B cell (primary cell): ENCODE measurements around the gene METTL23. TPM values are rescaled to one million over a fixed set of nuclear protein-coding genes. Genes with fewer than 3 reads are reported as not detected.

ENCODE experiments used
- ATAC-seq: fragments of 200-7000 bp; cut with Tn5 transposase; one replicate; pipeline ENCODE4 v1.10.0; 2021; ENCODE audit warnings: low read depth, mild to moderate bottlenecking, moderate number of reproducible peaks, moderate library complexity
- CTCF ChIA-PET: fragments of 350-600 bp; sonication (Branson Sonifier 250); formaldehyde crosslinking; loops from one replicate; lab custom pipeline; 2021; ENCODE audit warnings: antibody characterized with exemption, inconsistent platforms; lab: Charles Lee
- POLR2A ChIA-PET: fragments of 350-600 bp; sonication (Branson Sonifier 250); formaldehyde crosslinking; loops from one replicate; lab custom pipeline; 2021; ENCODE audit warnings: antibody characterized with exemption; lab: Charles Lee
- DNase-seq: peaks from one replicate; pipeline ENCODE4 v3.0.0; 2013
- H2AFZ ChIP-seq: 2 replicates; pipeline ENCODE4 v1.6.1; 2012; ENCODE audit warnings: mild to moderate bottlenecking, low read depth, low read length; ENCODE audit not compliant: insufficient read depth, poor library complexity, severe bottlenecking
- H3K27ac ChIP-seq, 2 donors: 1 replicate in 1 of 2; 2 replicates in 1 of 2; pipeline ENCODE4 v1.5.1; 2012 to 2013; ENCODE audit warnings: low read length in 2 of 2, mild to moderate bottlenecking in 2 of 2, moderate library complexity in 1 of 2
- H3K27me3 ChIP-seq, 4 experiments: fragments of 200-600 bp in 1 of 4; sonication (generic) in 1 of 4; replicated peaks in 1 of 4; 1 replicate in 2 of 4; 2 replicates in 2 of 4; pipeline versions ENCODE4 v1.6.1 to v1.7.0; 2013 to 2016; ENCODE audit warnings: low read length in 3 of 4, mild to moderate bottlenecking in 2 of 4, mixed read lengths in 1 of 4, moderate library complexity in 1 of 4; ENCODE audit not compliant: insufficient read depth in 4 of 4, control insufficient read depth in 3 of 4; ENCODE audit errors: control extremely low read depth in 1 of 4
- H3K36me3 ChIP-seq, 2 experiments: replicated peaks in 1 of 2; 1 replicate in 1 of 2; 2 replicates in 1 of 2; pipeline versions ENCODE4 v1.6.1 to v1.7.1; 2013; ENCODE audit warnings: low read length in 1 of 2; ENCODE audit not compliant: insufficient read depth in 2 of 2, control insufficient read depth in 1 of 2; ENCODE audit errors: control extremely low read depth in 1 of 2, extremely low read depth in 1 of 2
- H3K4me1 ChIP-seq, 2 donors: fragments of 200-600 bp in 1 of 2; sonication (generic) in 1 of 2; 1 replicate in 1 of 2; 2 replicates in 1 of 2; pipeline versions ENCODE4 v1.5.1 to v1.6.1; 2013 to 2017; ENCODE audit warnings: low read length in 2 of 2; ENCODE audit not compliant: control insufficient read depth in 2 of 2, insufficient read depth in 2 of 2
- H3K4me2 ChIP-seq: replicated peaks from 2 replicates; pipeline ENCODE3; 2012; ENCODE audit warnings: mild to moderate bottlenecking, low read depth, low read length; ENCODE audit not compliant: poor library complexity, severe bottlenecking
- H3K4me3 ChIP-seq, 5 experiments: fragments of 200-600 bp in 1 of 5; sonication (generic) in 1 of 5; 1 replicate in 3 of 5; 2 replicates in 2 of 5; pipeline versions ENCODE4 v1.5.1 to v1.7.0; 2011 to 2016; ENCODE audit warnings: low read length in 4 of 5, mild to moderate bottlenecking in 4 of 5, low read depth in 2 of 5, control low read depth in 1 of 5, moderate library complexity in 1 of 5; ENCODE audit not compliant: insufficient read depth in 1 of 5; ENCODE audit errors: control extremely low read depth in 1 of 5, extremely low read depth in 1 of 5
- H3K79me2 ChIP-seq: fragments of 200-600 bp; sonication (generic); one replicate; pipeline ENCODE4 v1.6.0; 2016; ENCODE audit warnings: low read length; ENCODE audit not compliant: control insufficient read depth, insufficient read depth
- H3K9ac ChIP-seq: fragments of 200-600 bp; sonication (generic); 2 replicates; pipeline ENCODE4 v1.6.1; 2017; ENCODE audit warnings: mild to moderate bottlenecking, low read length, moderate library complexity
- H3K9me3 ChIP-seq, 3 donors: one replicate each; pipeline versions ENCODE4 v1.6.1 to v1.7.1; 2013; ENCODE audit warnings: low read length in 2 of 3; ENCODE audit not compliant: control insufficient read depth in 2 of 3, insufficient read depth in 1 of 3; ENCODE audit errors: control extremely low read depth in 1 of 3
- H4K20me1 ChIP-seq: 2 replicates; pipeline ENCODE4 v1.6.0; 2012; ENCODE audit warnings: mild to moderate bottlenecking, low read length; ENCODE audit not compliant: insufficient read depth, control insufficient read depth, poor library complexity, severe bottlenecking
- H3K27ac Mint-ChIP-seq: one replicate; pipeline ENCODE4 v1.8.0; 2021; ENCODE audit warnings: mixed read lengths
- H3K27me3 Mint-ChIP-seq: one replicate; pipeline ENCODE4 v1.8.0; 2021; ENCODE audit warnings: mixed read lengths
- H3K4me1 Mint-ChIP-seq: one replicate; pipeline ENCODE4 v1.8.0; 2021; ENCODE audit warnings: mixed read lengths
- H3K4me3 Mint-ChIP-seq: one replicate; pipeline ENCODE4 v1.8.0; 2021; ENCODE audit warnings: mixed read lengths
- H3K9me3 Mint-ChIP-seq: one replicate; pipeline ENCODE4 v1.8.0; 2022; ENCODE audit warnings: mixed read lengths; ENCODE audit not compliant: insufficient read depth
- CTCF ChIP-seq: fragments of 200-600 bp; IDR thresholded peaks from one replicate; pipeline ENCODE4 v1.8.0; 2022; ENCODE audit warnings: antibody characterized with exemption, mild to moderate bottlenecking
- EZH2 ChIP-seq: IDR thresholded peaks from 2 replicates; pipeline ENCODE4 v1.6.1; 2012; ENCODE audit warnings: borderline replicate concordance, low read depth, mild to moderate bottlenecking, moderate library complexity, low read length; ENCODE audit not compliant: insufficient read depth, poor library complexity, severe bottlenecking
- WGBS: methylation state at CpG from one replicate; pipeline ENCODE4 v1.1.5; 2013; ENCODE audit warnings: missing lambda C conversion rate; ENCODE audit not compliant: insufficient coverage; 5-methylcytosine and 5-hydroxymethylcytosine counted together
- intact Hi-C: fragments of 100-400 bp; cut with micrococcal nuclease; formaldehyde crosslinking; loops from one replicate; pipeline ENCODE4 v1.10.0; 2022
- polyA plus RNA-seq: library from polyadenylated mRNA; depleted of rRNA; stranded (reverse); fragments of >200 nt; gene quantifications from 2 replicates; pipeline ENCODE4 v1.2.3, GENCODE V29; 2012
- total RNA-seq, 2 donors: library from RNA; stranded (reverse); fragments of 120-200 nt in 1 of 2; gene quantifications; 1 replicate in 1 of 2; 2 replicates in 1 of 2; pipeline versions ENCODE4 v1.2.3 to v1.2.4, GENCODE V29; 2013 to 2022

The METTL23 gene
- total and polyA plus RNA-seq, 2 donors (not counting 1 experiment from before 2014, with no cell fraction given) = 64.0 to 68.1 TPM

GRCh38 chr17:76726231-76726775, 336 bp upstream of the METTL23 start, which contains the start of gene JMJD6:
JMJD6 (minus strand) TSS chr17:76726606; CDS start chr17:76726475, 131 bp downstream.
- H3K9me3 Mint-ChIP-seq = no peaks in the 10 kb centered on the region
- POLR2A ChIA-PET = interaction anchor here (0.7 to 5.6 kb wide), 2 partner anchors 11 to 55 kb away, joined by 4 to 75 read pairs; partner anchors contain the start of genes MFSD11 and SRSF2

DNA sequence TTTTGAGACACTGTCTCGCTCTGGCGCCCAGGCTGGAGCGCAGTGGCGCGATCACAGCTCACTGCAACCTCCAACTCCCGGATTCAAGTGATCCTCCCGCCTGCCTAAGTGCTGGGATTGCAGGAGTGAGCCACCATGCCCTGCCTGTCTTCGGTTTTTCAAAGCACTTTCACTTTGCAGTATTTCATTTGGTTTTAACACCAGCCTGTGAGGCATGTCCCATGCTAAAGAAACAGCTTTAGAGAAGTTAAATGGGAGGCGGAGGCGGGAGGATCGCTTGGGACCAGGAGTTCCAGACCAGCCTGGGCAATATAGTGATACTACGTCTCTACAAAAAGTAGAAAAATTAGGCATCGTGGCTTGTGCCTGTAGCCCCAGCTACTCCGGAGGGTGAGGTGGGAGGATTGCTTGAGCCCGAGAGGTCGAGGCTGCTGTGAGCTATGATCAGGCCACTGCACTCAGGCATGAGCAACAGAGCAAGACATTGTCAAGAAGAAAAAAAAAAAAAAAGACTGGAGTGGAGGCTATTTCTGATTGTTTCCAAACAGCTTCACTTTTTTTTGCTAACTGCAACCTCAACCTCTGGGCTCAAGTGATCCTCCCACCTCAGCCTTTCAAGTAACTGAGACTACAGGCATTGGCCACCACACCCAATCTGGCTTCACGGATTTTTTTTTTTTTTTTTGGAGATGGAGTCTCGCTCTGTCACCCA, 1.3 kb downstream of the METTL23 start:
- peaks cover 74% of the 10 kb centered on the region for H3K79me2 ChIP-seq
- intact Hi-C loops = loop anchor here (2.0 to 5.0 kb wide), 3 partner anchors 17 to 943 kb away; partner anchors contain the start of genes MXRA7, UBE2O and UNK
- TF ChIP-seq EZH2 (no peak), CTCF (no peak)
- peak overlapping the region; percentile 98 to 99 for H3K27ac ChIP-seq
- Mint-ChIP-seq H3K4me3 (peak overlapping the region; percentile 99), H3K27ac (peak overlapping the region; percentile 99), H3K9me3 (no peaks in the 10 kb centered on the region), H3K27me3 (no peaks in the 10 kb centered on the region), H3K4me1 (peaks cover 57% of the 10 kb centered on the region)
- peak overlapping the region; percentile 95 for H3K4me2 ChIP-seq
- peaks cover 34 to 56% of the 10 kb centered on the region in 2 donors for H3K4me1 ChIP-seq
- H3K36me3 ChIP-seq = peaks cover 0 to 42% of the 10 kb centered on the region in 2 experiments
- H3K4me3 ChIP-seq = peak overlapping the region; percentile 45 to 92 (median 84)
- peak overlapping the region; percentile 99 for H3K9ac ChIP-seq
- POLR2A ChIA-PET = interaction anchor here (0.5 to 5.6 kb wide), 2 partner anchors 9 to 89 kb away, joined by 6 to 75 read pairs; partner anchors contain the start of genes MFSD11 and SRSF2
- ATAC-seq (no peak), DNase-seq (peak; percentile 68)
- no peaks in the 10 kb centered on the region for H3K27me3 ChIP-seq
- peaks cover 26% of the 10 kb centered on the region for H4K20me1 ChIP-seq
- 38% methylated on average over 13 of the region's 18 CpGs for WGBS
- CTCF ChIA-PET = interaction anchor here (1.0 to 6.3 kb wide), 4 partner anchors 9 to 328 kb away, joined by 3 to 56 read pairs (median 18); partner anchors contain the start of genes MFSD11 and SRSF2
- no peaks in the 10 kb centered on the region for H3K9me3 ChIP-seq
- peak overlapping the region; percentile 77 for H2AFZ ChIP-seq

More at GRCh38 chr17:76726231-76726775, 336 bp upstream of the METTL23 start, which contains the start of gene JMJD6:
- Histone ChIP-seq H3K4me3 (peak within 1 kb of the TSS; percentile 67 to 92 (median 84)), H3K4me2 (peak within 1 kb of the TSS; percentile 95), H3K9ac (peak within 1 kb of the TSS; percentile 99), H3K4me1 (peaks cover 30 to 52% of the 10 kb centered on the region in 2 donors), H2AFZ (peak within 1 kb of the TSS; percentile 77), H3K9me3 (no peaks in the 10 kb centered on the region), H3K79me2 (peaks cover 75% of the 10 kb centered on the region), H3K27ac (peak within 1 kb of the TSS; percentile 98 to 99), H3K27me3 (no peaks in the 10 kb centered on the region), H4K20me1 (peaks cover 39% of the 10 kb centered on the region), H3K36me3 (peaks cover 0 to 39% of the 10 kb centered on the region in 2 experiments)
- under 1% methylated on average over 60 of the region's 60 CpGs for WGBS
- DNase-seq (no peak), ATAC-seq (peak; percentile 83)
- peaks cover 50% of the 10 kb centered on the region for H3K4me1 Mint-ChIP-seq
- CTCF ChIA-PET = interaction anchor here (1.0 to 6.3 kb wide), 5 partner anchors 10 to 362 kb away, joined by 3 to 56 read pairs (median 5); partner anchors contain the start of genes MFSD11 and SRSF2
- no peaks in the 10 kb centered on the region for H3K27me3 Mint-ChIP-seq
- peak within 1 kb of the TSS; percentile 99 for H3K4me3 Mint-ChIP-seq
- H3K27ac Mint-ChIP-seq = peak within 1 kb of the TSS; percentile 99
- TF ChIP-seq EZH2 = no peak
- intact Hi-C loops = loop anchor here (1.0 to 5.0 kb wide), 7 partner anchors 11 to 942 kb away; partner anchors contain the start of genes MXRA7, SRSF2, UBE2O and UNK
